Activated CD8-positive, alpha-beta T cell treated with anti-CD3 and anti-CD28 coated beads, Interleukin-2, amount 10 ng/mL, durations not matched to agents 7 days and 5 days (primary cell): Measurements from ENCODE around the gene MCUR1. TPM values are rescaled to one million over a fixed set of nuclear protein-coding genes. Genes with fewer than 3 reads are reported as not detected.
A peak's percentile ranks its signal among the peaks of the same experiment; 100 is the strongest.

Source experiments
- ATAC-seq: fragments of 150-1000 bp; cut with Tn5 transposase; one replicate; pipeline ENCODE4 v1.10.0; 2021; ENCODE audit warnings: moderate library complexity
- CTCF ChIA-PET: fragments of 350-600 bp; sonication (Branson Sonifier 250); formaldehyde crosslinking; loops from one replicate; lab custom pipeline; 2021; ENCODE audit warnings: antibody characterized with exemption; lab: Charles Lee
- POLR2A ChIA-PET: fragments of 350-600 bp; sonication (Branson Sonifier 250); formaldehyde crosslinking; loops from one replicate; lab custom pipeline; 2021; ENCODE audit warnings: antibody characterized with exemption; lab: Charles Lee
- DNase-seq: peaks from one replicate; pipeline ENCODE4 v3.0.0-alpha.2; 2020
- H3K27ac Mint-ChIP-seq: one replicate; pipeline ENCODE4 v1.8.0; 2021; ENCODE audit warnings: mild to moderate bottlenecking, mixed read lengths
- H3K27me3 Mint-ChIP-seq: one replicate; pipeline ENCODE4 v1.8.0; 2021; ENCODE audit warnings: low read depth, mixed read lengths
- H3K36me3 Mint-ChIP-seq: one replicate; pipeline ENCODE4 v1.8.0; 2021; ENCODE audit warnings: low read depth, mixed read lengths
- H3K4me1 Mint-ChIP-seq: one replicate; pipeline ENCODE4 v1.8.0; 2021; ENCODE audit warnings: low read depth, mixed read lengths
- H3K4me3 Mint-ChIP-seq: one replicate; pipeline ENCODE4 v1.8.0; 2021; ENCODE audit warnings: mild to moderate bottlenecking, mixed read lengths
- H3K9me3 Mint-ChIP-seq: one replicate; pipeline ENCODE4 v1.8.0; 2022; ENCODE audit warnings: mixed read lengths; ENCODE audit not compliant: insufficient read depth
- total RNA-seq, 2 experiments: library from RNA; stranded (reverse); gene quantifications; one replicate each; pipeline ENCODE4 v1.2.3, GENCODE V29; 2021

The MCUR1 gene
- total RNA-seq, 2 experiments from 2014 or later = 29.7 to 30.3 TPM

GRCh38 chr6:13827032-13827431 lies 12.7 kb upstream of the MCUR1 start:
- DNase-seq = no peak
- no peak for ATAC-seq
- POLR2A ChIA-PET = no interaction called here
- Mint-ChIP-seq H3K27me3 (peaks cover 15% of the 10 kb centered on the region), H3K4me3 (no peak overlapping the region), H3K36me3 (no peaks in the 10 kb centered on the region), H3K27ac (no peak overlapping the region), H3K9me3 (no peaks in the 10 kb centered on the region), H3K4me1 (no peaks in the 10 kb centered on the region)
- CTCF ChIA-PET = no interaction called here

- Mint-ChIP-seq H3K9me3 (no peaks in the 10 kb centered on the region), H3K27me3 (peaks cover 18% of the 10 kb centered on the region), H3K4me3 (no peak overlapping the region), H3K4me1 (no peaks in the 10 kb centered on the region), H3K27ac (no peak overlapping the region), H3K36me3 (no peaks in the 10 kb centered on the region)
- POLR2A ChIA-PET = no interaction called here
- CTCF ChIA-PET = no interaction called here
- no peak for DNase-seq
- ATAC-seq = no peak
Observed at GRCh38 chr6:13825871-13826270, 11.5 kb upstream of the MCUR1 start.

GRCh38 chr6:13818341-13818740 lies 4.0 kb upstream of the MCUR1 start:
- DNase-seq (no peak), ATAC-seq (no peak)
- no peak overlapping the region for H3K27ac Mint-ChIP-seq
- H3K9me3 Mint-ChIP-seq = no peaks in the 10 kb centered on the region
- ChIA-PET POLR2A (interaction anchor here (0.9 kb wide), 1 partner anchor 9 kb away, joined by 3 read pairs; no protein-coding TSS in a partner anchor), CTCF (interaction anchor here (0.6 to 2.2 kb wide), 3 partner anchors 16 to 248 kb away, joined by 3 to 7 read pairs (median 5); no protein-coding TSS in a partner anchor)
- peaks cover 19% of the 10 kb centered on the region for H3K27me3 Mint-ChIP-seq
- no peaks in the 10 kb centered on the region for H3K36me3 Mint-ChIP-seq
- H3K4me3 Mint-ChIP-seq = no peak overlapping the region
- H3K4me1 Mint-ChIP-seq = peaks cover 7% of the 10 kb centered on the region

GRCh38 chr6:13814938-13815575 lies 700 bp upstream of the MCUR1 start:
- H3K9me3 Mint-ChIP-seq = no peaks in the 10 kb centered on the region
- POLR2A ChIA-PET = interaction anchor here (1.8 kb wide), 1 partner anchor 102 kb away, joined by 6 read pairs; no protein-coding TSS in a partner anchor
- H3K27ac Mint-ChIP-seq = peak overlapping the region; percentile 84
- peaks cover 17% of the 10 kb centered on the region for H3K36me3 Mint-ChIP-seq
- H3K27me3 Mint-ChIP-seq = peaks cover 13% of the 10 kb centered on the region
- peaks cover 31% of the 10 kb centered on the region for H3K4me1 Mint-ChIP-seq
- no peak for ATAC-seq
- DNase-seq = no peak
- peak overlapping the region; percentile 76 for H3K4me3 Mint-ChIP-seq
- CTCF ChIA-PET = interaction anchor here (0.6 to 1.3 kb wide), 4 partner anchors 10 to 58 kb away, joined by 3 to 4 read pairs (median 3); no protein-coding TSS in a partner anchor

GRCh38 chr6:13813621-13814175 lies 659 bp downstream of the MCUR1 start:
- H3K36me3 Mint-ChIP-seq = peaks cover 23% of the 10 kb centered on the region
- CTCF ChIA-PET = interaction anchor here (1.0 to 4.8 kb wide), 5 partner anchors 11 to 198 kb away, joined by 3 to 32 read pairs (median 4); no protein-coding TSS in a partner anchor
- DNase-seq (no peak), ATAC-seq (peak; percentile 22)
- peaks cover 8% of the 10 kb centered on the region for H3K27me3 Mint-ChIP-seq
- peaks cover 31% of the 10 kb centered on the region for H3K4me1 Mint-ChIP-seq
- H3K9me3 Mint-ChIP-seq = no peaks in the 10 kb centered on the region
- POLR2A ChIA-PET = interaction anchor here (0.6 to 1.8 kb wide), 3 partner anchors 101 to 199 kb away, joined by 3 to 6 read pairs (median 3); partner anchors contain the start of gene NOL7
- peak overlapping the region; percentile 89 for H3K4me3 Mint-ChIP-seq
- peak overlapping the region; percentile 83 for H3K27ac Mint-ChIP-seq

- Mint-ChIP-seq H3K36me3 (peaks cover 23% of the 10 kb centered on the region), H3K27me3 (peaks cover 2% of the 10 kb centered on the region), H3K4me1 (peaks cover 31% of the 10 kb centered on the region), H3K27ac (peak overlapping the region; percentile 83), H3K4me3 (peak overlapping the region; percentile 89), H3K9me3 (no peaks in the 10 kb centered on the region)
- DNase-seq (no peak), ATAC-seq (no peak)
- ChIA-PET POLR2A (interaction anchor here (0.9 to 1.8 kb wide), 2 partner anchors 100 to 198 kb away, joined by 3 to 6 read pairs; partner anchors contain the start of gene NOL7), CTCF (interaction anchor here (1.3 to 4.8 kb wide), 2 partner anchors 17 to 197 kb away, joined by 3 to 32 read pairs; no protein-coding TSS in a partner anchor)
Observed at GRCh38 chr6:13813026-13813425, 1.3 kb downstream of the MCUR1 start.

- Mint-ChIP-seq H3K9me3 (no peaks in the 10 kb centered on the region), H3K4me3 (no peak overlapping the region), H3K36me3 (peaks cover 23% of the 10 kb centered on the region), H3K27ac (no peak overlapping the region), H3K27me3 (no peaks in the 10 kb centered on the region), H3K4me1 (peaks cover 31% of the 10 kb centered on the region)
- ATAC-seq (no peak), DNase-seq (no peak)
- ChIA-PET POLR2A (no interaction called here), CTCF (interaction anchor here (4.8 kb wide), 1 partner anchor 17 kb away, joined by 32 read pairs; no protein-coding TSS in a partner anchor)
Observed at GRCh38 chr6:13812359-13812642, 2.1 kb downstream of the MCUR1 start.

- no peak overlapping the region for H3K4me3 Mint-ChIP-seq
- ATAC-seq (no peak), DNase-seq (no peak)
- no peaks in the 10 kb centered on the region for H3K27me3 Mint-ChIP-seq
- POLR2A ChIA-PET = no interaction called here
- no peak overlapping the region for H3K27ac Mint-ChIP-seq
- CTCF ChIA-PET = interaction anchor here (0.7 to 4.8 kb wide), 6 partner anchors 12 to 234 kb away, joined by 3 to 32 read pairs (median 4); no protein-coding TSS in a partner anchor
- H3K9me3 Mint-ChIP-seq = no peaks in the 10 kb centered on the region
- peaks cover 31% of the 10 kb centered on the region for H3K4me1 Mint-ChIP-seq
- peaks cover 23% of the 10 kb centered on the region for H3K36me3 Mint-ChIP-seq
Observed at GRCh38 chr6:13811627-13812358, 2.6 kb downstream of the MCUR1 start.

GRCh38 chr6:13810688-13811446 lies 3.5 kb downstream of the MCUR1 start:
- CTCF ChIA-PET = interaction anchor here (1.1 to 4.8 kb wide), 6 partner anchors 11 to 236 kb away, joined by 3 to 32 read pairs (median 4); partner anchors contain the start of gene SIRT5
- H3K36me3 Mint-ChIP-seq = peaks cover 25% of the 10 kb centered on the region
- H3K27me3 Mint-ChIP-seq = no peaks in the 10 kb centered on the region
- H3K9me3 Mint-ChIP-seq = no peaks in the 10 kb centered on the region
- POLR2A ChIA-PET = no interaction called here
- no peak overlapping the region for H3K27ac Mint-ChIP-seq
- no peak for DNase-seq
- no peak overlapping the region for H3K4me3 Mint-ChIP-seq
- peaks cover 31% of the 10 kb centered on the region for H3K4me1 Mint-ChIP-seq
- no peak for ATAC-seq

- H3K9me3 Mint-ChIP-seq = no peaks in the 10 kb centered on the region
- H3K4me3 Mint-ChIP-seq = no peak overlapping the region
- ChIA-PET POLR2A (no interaction called here), CTCF (interaction anchor here (0.8 to 4.8 kb wide), 3 partner anchors 13 to 258 kb away, joined by 3 to 32 read pairs (median 4); partner anchors contain the start of gene SIRT5)
- ATAC-seq = no peak
- no peak for DNase-seq
- no peaks in the 10 kb centered on the region for H3K27me3 Mint-ChIP-seq
- H3K27ac Mint-ChIP-seq = no peak overlapping the region
- peaks cover 24% of the 10 kb centered on the region for H3K4me1 Mint-ChIP-seq
- H3K36me3 Mint-ChIP-seq = peaks cover 36% of the 10 kb centered on the region
Observed at GRCh38 chr6:13808801-13809200, 5.6 kb downstream of the MCUR1 start.

GRCh38 chr6:13807696-13808095 lies 6.7 kb downstream of the MCUR1 start:
- Mint-ChIP-seq H3K36me3 (peaks cover 37% of the 10 kb centered on the region), H3K9me3 (no peaks in the 10 kb centered on the region), H3K4me3 (no peak overlapping the region), H3K4me1 (peaks cover 19% of the 10 kb centered on the region), H3K27me3 (no peaks in the 10 kb centered on the region), H3K27ac (no peak overlapping the region)
- POLR2A ChIA-PET = no interaction called here
- no peak for ATAC-seq
- no peak for DNase-seq
- CTCF ChIA-PET = interaction anchor here (1.1 to 2.3 kb wide), 2 partner anchors 13 to 239 kb away, joined by 3 to 8 read pairs; no protein-coding TSS in a partner anchor
